NCI-H128 (cell line): Measurements from ENCODE around the gene PLCB1.
"Not testable (repeated sequence)": the region's sequence is repeated elsewhere in the genome, so short reads cannot be mapped to it uniquely, and the experiment has no call there.

ENCODE experiments used
- DNase-seq: peaks from one replicate; lab custom pipeline; 2025; ENCODE audit not compliant: unreplicated experiment; lab: John Stamatoyannopoulos, UW

Gene PLCB1

GRCh38 chr20:8330319-8330784 is 198.3 kb downstream of the PLCB1 start:
- no peak for DNase-seq

- no peak for DNase-seq
Observed at GRCh38 chr20:8330785-8331695, 199.0 kb downstream of the PLCB1 start.

GRCh38 chr20:8331740-8332412 is 199.8 kb downstream of the PLCB1 start:
- DNase-seq, result no peak

GRCh38 chr20:8334641-8335040 is 202.6 kb downstream of the PLCB1 start:
- no peak for DNase-seq

GRCh38 chr20:8335059-8335458 is 203.0 kb downstream of the PLCB1 start:
- DNase-seq, result no peak

- no peak for DNase-seq
Observed at GRCh38 chr20:8335495-8336195, 203.6 kb downstream of the PLCB1 start.

GRCh38 chr20:8339349-8339748 is 207.3 kb downstream of the PLCB1 start:
- DNase-seq, result no peak

- no peak for DNase-seq
Observed at GRCh38 chr20:8342391-8342790, 210.3 kb downstream of the PLCB1 start.

GRCh38 chr20:8344106-8344505 is 212.0 kb downstream of the PLCB1 start:
- no peak for DNase-seq

GRCh38 chr20:8344631-8345030 is 212.6 kb downstream of the PLCB1 start:
- DNase-seq, result no peak

GRCh38 chr20:8346700-8347270 is 214.7 kb downstream of the PLCB1 start:
- no peak for DNase-seq

- not testable (repeated sequence) for DNase-seq
Observed at GRCh38 chr20:8350225-8350624, 218.2 kb downstream of the PLCB1 start.

GRCh38 chr20:8352486-8352885 is 220.4 kb downstream of the PLCB1 start:
- DNase-seq, result no peak

GRCh38 chr20:8353512-8353911 is 221.4 kb downstream of the PLCB1 start:
- DNase-seq, result no peak

GRCh38 chr20:8355453-8355852 is 223.4 kb downstream of the PLCB1 start:
- DNase-seq, result no peak

GRCh38 chr20:8356806-8357205 is 224.7 kb downstream of the PLCB1 start:
- DNase-seq, result no peak

- no peak for DNase-seq
Observed at GRCh38 chr20:8357703-8358102, 225.6 kb downstream of the PLCB1 start.

- DNase-seq, result no peak
Observed at GRCh38 chr20:8360035-8360434, 228.0 kb downstream of the PLCB1 start.

- no peak for DNase-seq
Observed at GRCh38 chr20:8361006-8361652, 229.1 kb downstream of the PLCB1 start.

GRCh38 chr20:8361779-8362178 is 229.7 kb downstream of the PLCB1 start:
- no peak for DNase-seq

- DNase-seq, result no peak
Observed at GRCh38 chr20:8362457-8362856, 230.4 kb downstream of the PLCB1 start.
